ENCODE data around the gene ARHGAP24. TPM values are rescaled to one million over a fixed set of nuclear protein-coding genes. Genes with fewer than 3 reads are reported as not detected.

The ARHGAP24 gene
- total and polyA plus RNA-seq, 10 of the 15 experiments (the other 5 are each of a cell fraction or from before 2014, with no cell fraction given), result 0.10 to 4.2 (median 0.52) TPM

GRCh38 chr4:85767649-85768048, 292.7 kb downstream of the ARHGAP24 start:
- DNase-seq (ENCODE audit: low read depth, low spot score) (no peak), ATAC-seq (no peak), FAIRE-seq (no peak)
- Histone ChIP-seq H4K20me1 (ENCODE audit: control insufficient read depth, insufficient read depth) (no peaks in the 10 kb centered on the region), H3K27me3 (replicated peaks in 1 of 2; ENCODE audit: control insufficient read depth in 2 of 2, insufficient read depth in 2 of 2, low read length in 1 of 2) (no peaks in the 10 kb centered on the region; a peak in 1 of 4 replicates), H3K4me3 (no peak overlapping the region), H3K9ac (ENCODE audit: control insufficient read depth, insufficient read depth, low read length) (no peak overlapping the region), H3K36me3 (ENCODE audit: control insufficient read depth in 2 of 2, insufficient read depth in 2 of 2, low read length in 1 of 2) (no peaks in the 10 kb centered on the region), H3K27ac (ENCODE audit: control insufficient read depth, insufficient read depth) (no peak overlapping the region), H3K4me1 (ENCODE audit: control insufficient read depth, insufficient read depth, low read length) (no peaks in the 10 kb centered on the region), H3K9me3 (replicated peaks; ENCODE audit: control insufficient read depth, insufficient read depth, low read length) (no peaks in the 10 kb centered on the region), H3K79me2 (ENCODE audit: control insufficient read depth, insufficient read depth, low read length) (no peaks in the 10 kb centered on the region), H2AFZ (ENCODE audit: control insufficient read depth, low read depth, low read length) (no peak overlapping the region), H3K4me2 (ENCODE audit: control insufficient read depth, insufficient read depth) (no peak overlapping the region)
- 80% methylated on average over 1 of the region's 1 CpG for WGBS (ENCODE audit: insufficient coverage, insufficient replicate concordance, low lambda C conversion rate, missing lambda C conversion rate)
- ChIA-PET CTCF (interaction anchor here (0.6 to 4.9 kb wide), 3 partner anchors 29 to 684 kb away, joined by 3 to 22 read pairs (median 3); no protein-coding TSS in a partner anchor), POLR2A (no interaction called here), RAD21 (ENCODE audit: unreplicated experiment) (no interaction called here), SMC1A (ENCODE audit: uncharacterized antibody, unreplicated experiment) (no interaction called here)
- TF ChIP-seq SMAD1 (IDR thresholded peaks at IDR 0.05; ENCODE audit: low read depth, partially characterized antibody), result no peak
- no peak for TF ChIP-seq JUNB (IDR thresholded peaks at IDR 0.05)
- TF ChIP-seq, protein P1, sequence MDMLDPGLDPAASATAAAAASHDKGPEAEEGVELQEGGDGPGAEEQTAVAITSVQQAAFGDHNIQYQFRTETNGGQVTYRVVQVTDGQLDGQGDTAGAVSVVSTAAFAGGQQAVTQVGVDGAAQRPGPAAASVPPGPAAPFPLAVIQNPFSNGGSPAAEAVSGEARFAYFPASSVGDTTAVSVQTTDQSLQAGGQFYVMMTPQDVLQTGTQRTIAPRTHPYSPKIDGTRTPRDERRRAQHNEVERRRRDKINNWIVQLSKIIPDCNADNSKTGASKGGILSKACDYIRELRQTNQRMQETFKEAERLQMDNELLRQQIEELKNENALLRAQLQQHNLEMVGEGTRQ (IDR thresholded peaks at IDR 0.05; ENCODE audit: borderline replicate concordance, low read depth, low read length), result no peak
- no peak for TF ChIP-seq BHLHE40 (IDR thresholded peaks at IDR 0.05; ENCODE audit: borderline replicate concordance in 1 of 2, low read depth in 2 of 2, low read length in 1 of 2)
- TF ChIP-seq RAD21 (IDR thresholded peaks at IDR 0.05; ENCODE audit: insufficient read depth, low read depth, low read length), result no peak
- TF ChIP-seq LARP7 (IDR thresholded peaks at IDR 0.05), result no peak
- no peak for TF ChIP-seq CREB1 (IDR thresholded peaks at IDR 0.05; ENCODE audit: low read depth)
- TF ChIP-seq STAT3 (IDR thresholded peaks at IDR 0.05; ENCODE audit: low read depth, low read length), result no peak
- TF ChIP-seq CREM (IDR thresholded peaks at IDR 0.05; ENCODE audit: low read depth), result no peak
- no peak for TF ChIP-seq RFX5 (IDR thresholded peaks at IDR 0.05; ENCODE audit: low read depth, low read length)
- no peak for TF ChIP-seq NFYA (IDR thresholded peaks at IDR 0.05; ENCODE audit: borderline replicate concordance, low read depth, low read length)
- no peak for TF ChIP-seq IRF3 (IDR thresholded peaks at IDR 0.05)
- TF ChIP-seq ETV6 (conservative IDR thresholded peaks at IDR 0.05 in 1 of 2, IDR thresholded peaks at IDR 0.05 in 1 of 2; ENCODE audit: borderline replicate concordance in 1 of 2, low read depth in 1 of 2), result no peak
- TF ChIP-seq E2F4 (IDR thresholded peaks at IDR 0.05; ENCODE audit: low read depth, low read length), result no peak
- TF ChIP-seq SMC3 (IDR thresholded peaks at IDR 0.05; ENCODE audit: borderline replicate concordance, low read length), result no peak
- TF ChIP-seq TCF12 (IDR thresholded peaks at IDR 0.05; ENCODE audit: low read depth, low read length), result no peak
- no peak for TF ChIP-seq EED (IDR thresholded peaks at IDR 0.05; ENCODE audit: low read depth)
- TF ChIP-seq, protein P2, sequence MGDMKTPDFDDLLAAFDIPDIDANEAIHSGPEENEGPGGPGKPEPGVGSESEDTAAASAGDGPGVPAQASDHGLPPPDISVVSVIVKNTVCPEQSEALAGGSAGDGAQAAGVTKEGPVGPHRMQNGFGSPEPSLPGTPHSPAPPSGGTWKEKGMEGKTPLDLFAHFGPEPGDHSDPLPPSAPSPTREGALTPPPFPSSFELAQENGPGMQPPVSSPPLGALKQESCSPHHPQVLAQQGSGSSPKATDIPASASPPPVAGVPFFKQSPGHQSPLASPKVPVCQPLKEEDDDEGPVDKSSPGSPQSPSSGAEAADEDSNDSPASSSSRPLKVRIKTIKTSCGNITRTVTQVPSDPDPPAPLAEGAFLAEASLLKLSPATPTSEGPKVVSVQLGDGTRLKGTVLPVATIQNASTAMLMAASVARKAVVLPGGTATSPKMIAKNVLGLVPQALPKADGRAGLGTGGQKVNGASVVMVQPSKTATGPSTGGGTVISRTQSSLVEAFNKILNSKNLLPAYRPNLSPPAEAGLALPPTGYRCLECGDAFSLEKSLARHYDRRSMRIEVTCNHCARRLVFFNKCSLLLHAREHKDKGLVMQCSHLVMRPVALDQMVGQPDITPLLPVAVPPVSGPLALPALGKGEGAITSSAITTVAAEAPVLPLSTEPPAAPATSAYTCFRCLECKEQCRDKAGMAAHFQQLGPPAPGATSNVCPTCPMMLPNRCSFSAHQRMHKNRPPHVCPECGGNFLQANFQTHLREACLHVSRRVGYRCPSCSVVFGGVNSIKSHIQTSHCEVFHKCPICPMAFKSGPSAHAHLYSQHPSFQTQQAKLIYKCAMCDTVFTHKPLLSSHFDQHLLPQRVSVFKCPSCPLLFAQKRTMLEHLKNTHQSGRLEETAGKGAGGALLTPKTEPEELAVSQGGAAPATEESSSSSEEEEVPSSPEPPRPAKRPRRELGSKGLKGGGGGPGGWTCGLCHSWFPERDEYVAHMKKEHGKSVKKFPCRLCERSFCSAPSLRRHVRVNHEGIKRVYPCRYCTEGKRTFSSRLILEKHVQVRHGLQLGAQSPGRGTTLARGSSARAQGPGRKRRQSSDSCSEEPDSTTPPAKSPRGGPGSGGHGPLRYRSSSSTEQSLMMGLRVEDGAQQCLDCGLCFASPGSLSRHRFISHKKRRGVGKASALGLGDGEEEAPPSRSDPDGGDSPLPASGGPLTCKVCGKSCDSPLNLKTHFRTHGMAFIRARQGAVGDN (IDR thresholded peaks at IDR 0.05), result no peak
- TF ChIP-seq RAD51 (IDR thresholded peaks at IDR 0.05), result no peak
- no peak for TF ChIP-seq CHD1 (IDR thresholded peaks at IDR 0.05; ENCODE audit: low read depth, low read length)
- in situ Hi-C loops (cut with MboI) (no loop called here), intact Hi-C loops (cut with micrococcal nuclease; ENCODE audit: unreplicated experiment) (no loop called here)
- no TSS peak for BruUV-seq (replicated peaks)
